CD4-positive, alpha-beta T cell treated with Interleukin-2 at 100 ng/mL for 4 hours (primary cell): Measurements from ENCODE around the gene APOBEC3H.

Source experiments
- DNase-seq: peaks from one replicate; pipeline ENCODE4 v3.0.0-alpha.2; 2020; ENCODE audit warnings: low spot score

Gene APOBEC3H

DNA sequence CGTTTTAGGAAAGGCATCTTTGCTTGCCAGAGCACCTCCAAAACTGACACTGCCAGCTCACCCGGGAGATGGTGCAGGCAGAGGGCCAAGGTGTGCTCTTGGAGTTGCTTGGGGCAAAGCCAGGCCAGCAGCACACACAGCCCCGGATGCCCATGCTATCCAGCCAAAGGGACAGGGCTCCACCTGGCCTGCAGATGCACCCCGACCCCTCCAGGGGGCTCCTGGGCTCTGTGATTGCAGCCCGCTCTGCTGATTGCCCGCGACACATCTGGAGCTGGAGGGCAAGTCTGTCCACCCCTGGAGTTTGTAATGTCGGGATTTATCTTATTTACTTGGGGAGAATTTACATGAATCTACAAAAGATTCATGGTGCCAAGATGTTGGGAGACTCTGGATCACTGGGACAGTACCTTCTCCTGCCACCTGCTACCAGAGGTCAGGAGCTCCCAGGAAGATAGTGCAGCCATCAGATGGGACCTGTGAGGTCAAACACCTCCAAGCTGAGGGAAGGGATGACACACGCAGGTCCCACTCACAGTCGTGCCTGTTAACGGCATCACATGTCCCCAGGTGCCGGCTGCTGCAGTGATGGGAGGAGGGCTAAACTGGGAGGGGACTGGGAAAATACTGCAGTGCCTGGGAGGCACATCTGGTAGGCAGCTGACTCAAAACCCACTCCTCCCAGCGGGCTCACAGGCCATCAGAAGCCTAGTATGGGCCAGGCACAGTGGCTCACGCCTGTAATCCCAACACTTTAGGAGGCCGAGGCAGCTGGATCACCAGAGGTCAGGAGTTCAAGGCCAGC is 38.2 kb downstream of the APOBEC3H start:
- DNase-seq: peak; percentile 50

DNA sequence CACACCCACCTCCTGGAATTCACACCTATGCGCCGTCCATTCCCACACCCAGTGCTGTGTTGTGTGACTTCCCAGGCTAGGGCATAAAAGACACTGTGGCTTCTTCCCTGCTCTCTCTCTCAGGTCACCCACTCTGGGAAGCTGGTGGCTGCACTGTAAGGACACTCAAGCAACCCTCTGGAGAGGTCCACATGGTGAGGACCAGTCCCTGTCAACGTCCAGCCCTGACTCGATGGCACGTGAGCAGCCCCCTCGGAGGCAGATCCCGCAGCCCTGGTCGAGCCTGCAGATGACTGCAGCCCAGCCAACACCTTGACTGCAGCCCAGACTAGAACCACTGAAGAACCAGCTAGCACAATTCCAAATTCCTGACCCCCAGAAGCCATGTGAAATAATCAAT is 39.3 kb downstream of the APOBEC3H start:
- DNase-seq: no peak

DNA sequence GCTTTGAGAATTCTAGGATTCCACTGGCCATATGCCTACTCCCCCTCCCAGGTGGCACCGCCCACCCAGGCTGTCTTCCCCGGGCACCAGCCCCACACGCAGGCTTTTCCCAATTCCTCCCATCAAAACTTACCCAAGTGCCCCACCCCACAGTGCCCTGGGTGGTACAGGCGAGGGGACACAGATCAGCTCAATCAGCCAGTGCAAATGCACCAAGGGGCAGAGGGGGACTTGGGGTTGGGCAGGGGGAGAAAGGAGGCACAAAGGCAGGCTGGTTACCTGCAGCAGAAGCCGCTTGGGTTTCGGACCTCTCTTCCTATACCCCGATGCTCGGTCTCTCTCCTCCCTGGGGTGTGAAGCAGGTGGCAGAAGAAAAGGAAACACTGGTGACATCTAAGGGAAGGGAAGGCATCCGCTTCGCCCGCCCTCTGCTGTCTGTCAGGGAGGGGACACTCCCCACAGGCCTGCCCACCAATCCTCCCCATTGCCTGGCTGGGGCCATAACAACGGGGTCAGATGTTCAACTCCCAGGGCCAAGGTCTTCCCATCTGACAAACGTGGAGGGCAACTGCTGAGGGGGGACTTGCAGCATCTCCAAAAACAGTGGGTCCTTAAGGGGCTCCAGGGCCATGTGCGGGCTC is 41.4 kb downstream of the APOBEC3H start:
- no peak for DNase-seq

DNA sequence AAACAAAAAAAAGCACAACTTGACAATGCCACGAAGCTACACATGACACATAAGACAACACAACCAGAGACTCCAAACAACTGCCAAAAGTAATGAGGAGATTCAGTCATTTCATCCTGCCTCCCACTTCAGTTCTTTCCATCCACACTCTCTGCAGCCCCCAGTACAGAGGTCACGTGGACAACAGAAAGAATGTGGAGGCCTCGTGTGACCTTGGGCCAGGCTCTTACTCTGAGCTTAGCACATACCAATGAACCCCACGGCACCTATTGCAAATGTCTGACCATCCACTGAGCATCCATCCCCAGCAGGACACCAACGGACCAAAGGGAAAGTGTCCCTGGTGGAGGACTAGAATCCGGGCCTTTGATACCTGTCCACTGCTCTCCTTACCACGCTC is 42.9 kb downstream of the APOBEC3H start:
- no peak for DNase-seq

DNA sequence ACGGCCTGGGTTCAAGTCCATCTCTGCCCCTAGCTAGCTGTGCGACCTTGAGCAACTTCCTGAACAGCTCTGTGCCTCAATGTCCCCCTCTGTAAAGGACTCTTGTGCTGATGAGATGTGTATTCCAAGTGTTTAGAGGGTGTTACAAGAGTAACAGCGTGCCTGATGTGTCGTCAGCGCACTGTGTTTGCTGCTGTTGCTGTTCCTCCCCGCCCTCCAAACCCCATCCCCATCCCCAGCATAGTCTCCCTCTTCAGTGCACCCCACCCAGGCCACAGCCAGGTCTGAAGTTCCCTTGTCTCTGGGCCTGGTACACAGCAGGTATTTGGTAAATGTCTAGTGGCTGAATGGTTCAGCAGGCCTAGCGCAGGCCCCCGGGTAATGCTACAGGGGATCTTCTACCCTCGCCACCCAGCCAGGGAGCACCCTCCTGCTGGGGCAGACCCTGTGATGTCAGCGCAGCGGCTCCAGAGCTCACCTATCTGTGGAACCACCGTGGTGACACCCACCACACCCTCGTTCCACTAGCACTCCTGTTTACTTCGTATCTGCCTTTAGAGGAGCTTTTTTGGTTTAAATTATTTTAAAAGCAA is 45.1 kb downstream of the APOBEC3H start:
- no peak for DNase-seq

DNA sequence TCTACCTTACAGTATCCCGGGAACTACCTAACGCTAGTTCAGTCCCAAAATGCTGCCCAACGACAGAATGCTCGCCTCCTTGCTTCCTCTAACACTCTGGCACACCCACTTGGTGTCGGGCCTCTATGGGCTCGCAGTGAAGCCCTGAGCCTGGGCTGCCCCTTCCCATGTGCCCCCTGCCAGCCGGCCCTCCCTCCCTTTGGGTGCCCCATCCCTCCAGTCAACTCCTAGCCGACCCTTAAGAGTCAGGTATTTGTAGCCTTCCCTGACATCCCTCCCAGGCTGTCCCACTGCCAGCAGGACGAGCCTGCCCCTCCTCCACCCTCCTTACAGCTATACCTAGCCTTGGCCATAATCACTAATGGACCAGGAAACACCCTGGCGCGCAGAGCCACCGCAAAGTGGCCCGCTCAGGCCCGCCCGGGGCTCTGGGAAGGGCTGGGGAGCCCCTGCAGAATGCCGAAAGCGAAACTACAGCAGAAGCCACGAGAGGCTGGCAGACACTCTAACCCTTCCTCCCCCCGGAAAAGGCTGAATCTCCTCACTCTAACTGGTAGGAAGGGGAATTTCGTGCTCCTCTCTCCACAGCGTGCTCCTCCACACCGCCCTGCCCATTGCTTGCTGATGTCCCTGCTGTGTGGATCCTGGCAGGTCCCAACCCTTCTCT is 47.2 kb downstream of the APOBEC3H start:
- peak; percentile 69 for DNase-seq

DNA sequence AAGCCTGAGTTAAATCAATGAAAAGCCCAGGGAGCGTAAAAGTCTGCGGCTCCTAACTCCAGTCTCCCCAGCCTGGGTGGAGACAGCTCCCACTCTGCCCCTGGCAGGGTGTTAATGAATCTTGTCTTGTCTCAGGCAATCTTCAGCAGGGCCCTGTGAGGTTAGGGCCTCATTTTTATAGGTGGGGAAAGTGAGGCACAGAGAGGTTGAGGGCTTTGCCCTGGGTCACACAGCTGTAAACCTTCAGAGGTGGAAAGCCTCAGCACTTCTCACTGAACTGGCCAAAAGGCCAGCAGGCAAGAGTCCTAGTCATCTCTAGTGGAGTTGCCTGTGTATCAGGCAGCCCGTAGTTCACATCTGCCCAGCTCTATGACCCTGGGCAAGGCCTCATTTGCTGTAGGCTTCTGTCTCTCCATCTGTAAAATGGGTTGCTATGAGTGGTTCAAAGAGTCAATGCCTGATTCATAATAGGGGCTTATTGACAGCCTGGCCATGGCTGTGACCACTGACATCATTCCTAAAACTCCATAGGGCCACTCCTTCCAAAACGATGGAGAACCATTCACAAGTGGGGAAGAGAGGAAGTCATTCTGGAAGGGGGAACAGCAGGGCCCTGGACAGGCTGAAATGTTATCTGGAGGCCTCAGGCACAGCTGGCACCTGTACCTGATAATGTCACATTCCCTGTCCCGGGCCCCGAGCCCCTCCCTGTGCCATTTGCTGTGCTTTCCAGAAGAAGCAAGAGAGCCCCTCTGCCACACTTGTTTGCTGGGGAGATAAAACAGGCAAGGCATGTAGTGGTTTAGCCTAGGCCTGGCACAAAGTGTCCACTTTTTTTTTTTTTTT is 49.4 kb downstream of the APOBEC3H start:
- DNase-seq: no peak

DNA sequence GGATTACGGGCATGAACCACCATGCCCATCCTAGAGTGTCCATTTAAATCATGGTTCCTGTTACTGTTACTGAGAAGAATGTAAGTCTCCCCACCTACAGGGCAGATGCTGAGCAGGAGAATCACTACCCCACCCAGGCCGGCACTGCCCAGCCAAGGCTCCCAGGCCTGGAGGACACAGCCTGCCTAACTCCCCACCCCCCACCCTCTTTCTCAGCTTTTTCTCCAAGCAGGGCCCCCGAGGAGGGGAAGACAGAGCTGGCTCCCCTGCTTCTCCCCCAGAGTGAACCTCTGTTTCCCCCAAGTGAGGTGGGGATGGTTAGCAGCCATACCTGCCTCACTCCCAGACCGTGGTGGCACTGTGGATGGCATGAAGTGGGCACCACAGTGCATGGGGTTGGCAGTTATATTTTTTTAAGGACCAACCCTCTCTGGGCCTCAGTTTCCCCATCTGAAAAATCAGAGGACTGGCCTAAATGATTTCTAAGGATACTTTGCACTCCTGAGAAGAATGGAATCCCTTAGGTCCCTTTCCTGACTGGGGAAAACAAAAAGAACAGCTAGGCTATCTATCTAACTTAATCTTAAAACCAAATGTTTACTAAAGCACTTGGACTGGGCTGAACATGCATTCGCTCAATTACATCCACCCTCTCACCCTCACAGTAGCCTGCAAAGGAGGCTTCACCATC is 50.4 kb downstream of the APOBEC3H start:
- DNase-seq: no peak

DNA sequence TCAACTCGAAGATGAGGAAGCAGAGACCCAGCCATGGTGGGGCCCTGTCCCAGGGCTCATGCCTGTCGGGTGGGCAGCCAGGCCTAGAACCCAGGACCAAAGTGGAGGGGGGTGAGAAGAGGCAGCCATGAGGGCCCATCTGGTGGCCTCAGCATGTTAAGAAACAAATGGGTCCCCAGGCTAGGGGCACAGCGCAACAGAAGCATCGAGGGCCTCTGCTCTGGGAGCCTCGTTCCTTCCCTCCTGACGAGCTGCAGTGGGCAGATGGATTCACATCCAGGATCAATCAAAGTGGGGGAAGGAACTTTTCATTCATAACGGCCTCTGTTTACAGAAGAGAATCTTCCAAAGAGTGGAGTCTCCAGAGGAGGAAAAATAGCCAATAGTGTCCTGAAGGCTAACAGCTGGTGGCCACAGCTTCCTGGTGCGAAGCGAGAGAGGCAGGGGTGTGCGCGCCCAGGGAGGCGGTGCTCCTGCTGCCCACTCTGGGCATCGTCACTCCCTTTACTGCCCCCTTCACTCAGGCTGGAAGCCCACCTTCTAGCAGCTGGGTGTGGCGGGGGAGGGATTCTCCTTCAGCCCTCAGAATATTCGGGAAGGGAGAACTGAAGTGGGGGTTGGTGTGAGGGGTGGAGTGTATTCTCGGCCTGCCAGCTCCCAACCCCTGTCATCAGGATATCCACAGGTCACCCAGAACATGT is 51.1 kb downstream of the APOBEC3H start:
- DNase-seq: no peak

DNA sequence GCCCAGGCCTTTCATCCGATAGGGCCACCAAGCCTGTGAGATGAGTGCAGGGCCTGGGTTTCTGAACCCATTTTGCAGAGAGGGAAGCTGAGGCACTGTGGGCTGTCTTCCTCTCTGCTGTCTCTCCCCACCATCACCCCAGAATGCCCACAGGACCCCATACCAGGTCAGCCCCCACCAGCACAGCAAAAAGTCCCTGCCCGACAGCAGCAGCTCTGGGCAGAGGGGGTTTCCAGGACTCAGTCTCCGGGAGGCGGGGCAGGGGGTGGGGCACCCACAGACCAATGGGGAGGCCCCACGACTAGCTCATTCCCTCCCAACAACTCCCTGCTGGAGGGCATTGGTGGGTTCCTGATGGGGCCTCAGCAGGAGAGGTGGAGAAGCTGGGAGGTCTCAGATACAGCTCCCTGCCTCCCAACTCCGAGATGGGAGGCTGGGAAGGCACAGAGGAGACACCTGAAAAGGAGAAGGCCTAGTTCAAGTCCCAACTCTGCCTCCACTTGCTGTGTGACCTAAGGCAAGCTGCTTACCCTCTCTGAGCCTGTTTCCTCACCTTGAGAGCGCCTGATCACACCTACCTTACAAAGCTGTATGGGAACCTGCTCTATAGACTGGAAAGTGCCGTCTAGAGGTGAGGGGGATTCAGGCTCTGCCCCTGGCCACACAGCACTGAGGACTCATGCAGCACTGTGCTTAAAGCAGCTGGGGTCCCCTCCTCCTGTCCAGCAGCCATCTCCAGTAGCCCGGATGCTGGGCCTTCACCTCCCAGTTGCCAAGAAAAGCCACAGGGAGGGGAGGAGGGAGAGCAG is 51.9 kb downstream of the APOBEC3H start:
- DNase-seq: peak; percentile 85

DNA sequence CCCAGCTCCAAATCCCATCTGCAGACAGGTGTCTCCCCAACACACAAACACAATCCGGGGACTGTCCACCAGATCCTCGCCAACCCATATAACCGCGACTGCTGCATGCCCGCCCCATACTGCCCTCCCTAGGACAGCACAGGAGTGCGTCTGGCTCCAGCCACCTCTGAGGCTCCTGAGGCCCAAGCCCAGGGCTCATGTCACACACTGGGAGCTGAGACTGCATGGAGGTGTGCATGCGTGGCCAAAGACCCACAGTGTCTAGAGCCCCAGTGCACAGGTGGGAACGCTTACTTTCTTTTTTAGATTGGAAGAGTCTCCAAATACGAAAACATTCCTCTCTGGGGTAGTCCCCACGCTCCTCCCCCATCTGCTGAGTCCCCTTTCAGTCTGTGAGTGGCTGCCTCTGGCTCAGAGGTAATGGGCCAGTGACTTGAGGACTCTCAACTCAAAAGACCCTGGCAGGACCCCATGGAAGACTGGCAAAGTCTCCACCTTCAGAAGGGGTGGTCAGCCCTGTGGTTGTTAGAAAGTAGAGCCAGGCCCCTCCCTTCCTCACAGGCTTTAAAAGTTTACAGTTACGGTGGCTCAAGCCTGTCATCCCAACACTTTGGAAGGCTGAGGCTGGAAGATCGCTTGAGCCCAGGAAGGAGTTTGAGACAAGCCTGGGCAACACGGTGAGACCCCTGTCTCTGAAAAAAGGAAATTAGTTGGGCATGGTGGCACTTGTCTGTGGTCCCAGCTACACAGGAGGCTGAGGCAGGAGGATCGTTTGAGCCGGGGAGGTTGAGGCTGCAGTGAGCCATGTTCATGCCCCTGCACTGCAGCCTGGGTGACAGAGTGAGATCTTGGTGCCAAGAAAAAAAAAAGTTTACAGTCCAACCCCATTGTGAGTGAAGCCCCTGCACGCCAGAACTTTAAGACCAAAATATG is 53.1 kb downstream of the APOBEC3H start:
- no peak for DNase-seq

DNA sequence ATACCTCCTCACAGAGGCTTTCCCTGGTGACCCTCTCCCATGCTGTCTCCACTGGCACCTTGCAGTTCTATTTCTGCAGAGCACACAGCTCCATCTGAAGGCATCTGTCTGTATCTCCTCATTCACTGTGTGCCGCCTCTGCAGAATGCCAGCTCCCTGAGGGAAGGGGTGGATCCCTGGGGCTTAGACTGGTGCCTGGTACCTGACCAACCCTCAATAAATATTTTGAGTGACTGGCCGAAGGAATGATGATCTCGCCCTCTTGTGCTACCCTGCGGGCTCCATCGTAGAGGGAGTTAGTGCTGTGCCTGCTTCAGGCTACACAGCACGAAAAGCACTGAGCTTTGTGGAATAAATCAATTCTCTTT is 53.8 kb downstream of the APOBEC3H start:
- no peak for DNase-seq

DNA sequence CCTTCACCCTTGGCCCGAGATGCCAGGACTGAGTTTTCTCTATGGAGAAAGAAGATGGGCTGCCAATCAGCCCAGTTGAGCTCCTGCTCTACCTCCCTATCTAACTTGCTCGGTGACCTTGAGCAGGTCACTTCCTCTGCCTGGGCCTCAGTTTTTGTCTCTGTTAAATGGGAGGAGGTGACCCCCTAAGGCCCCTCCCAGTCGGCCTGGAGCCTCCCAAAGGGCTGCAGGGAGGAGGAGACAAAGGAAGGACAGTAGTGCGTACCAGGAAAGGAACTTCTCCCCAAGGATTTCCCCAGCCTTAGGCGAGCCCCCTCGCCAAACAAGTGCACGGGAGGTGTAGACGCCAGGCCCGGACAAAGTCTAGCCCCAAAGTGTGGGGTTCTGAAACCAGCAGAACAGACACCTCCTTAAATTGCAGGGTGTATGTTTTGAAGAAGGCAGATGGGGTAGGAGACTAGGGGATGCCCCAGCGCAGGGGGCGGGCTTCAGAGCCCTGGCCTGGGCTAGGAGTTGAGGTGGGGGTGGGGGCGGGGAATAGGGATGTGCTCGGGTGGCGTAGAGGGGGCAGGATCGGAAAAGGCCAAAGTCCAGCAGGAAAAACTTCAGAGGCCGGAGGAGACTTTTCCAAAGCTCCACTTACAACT is 54.4 kb downstream of the APOBEC3H start:
- DNase-seq: no peak

DNA sequence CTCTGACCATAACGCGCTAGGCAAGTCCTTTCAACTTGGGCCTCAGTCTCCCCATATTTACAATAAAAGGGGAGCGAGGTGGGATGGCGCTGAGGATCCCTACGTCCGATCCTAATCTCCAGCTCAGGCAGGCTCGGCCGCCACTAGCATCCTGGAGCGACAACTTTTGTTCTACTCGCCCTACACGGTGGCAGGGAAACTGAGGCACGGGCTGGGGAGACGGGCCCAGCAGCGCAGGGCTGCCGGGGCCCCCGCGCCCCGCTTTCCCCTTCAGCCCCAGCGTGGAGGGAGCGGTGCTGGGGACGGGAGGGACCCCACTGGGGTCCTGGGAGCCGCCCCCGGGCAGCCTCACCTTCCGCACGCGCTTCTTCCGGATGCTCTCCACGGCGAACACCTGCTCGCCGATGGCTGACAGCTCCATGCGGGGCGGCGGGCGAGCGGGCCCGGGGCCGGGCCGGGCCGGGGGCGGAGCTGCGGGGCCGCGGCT is 55.0 kb downstream of the APOBEC3H start:
- DNase-seq: no peak

DNA sequence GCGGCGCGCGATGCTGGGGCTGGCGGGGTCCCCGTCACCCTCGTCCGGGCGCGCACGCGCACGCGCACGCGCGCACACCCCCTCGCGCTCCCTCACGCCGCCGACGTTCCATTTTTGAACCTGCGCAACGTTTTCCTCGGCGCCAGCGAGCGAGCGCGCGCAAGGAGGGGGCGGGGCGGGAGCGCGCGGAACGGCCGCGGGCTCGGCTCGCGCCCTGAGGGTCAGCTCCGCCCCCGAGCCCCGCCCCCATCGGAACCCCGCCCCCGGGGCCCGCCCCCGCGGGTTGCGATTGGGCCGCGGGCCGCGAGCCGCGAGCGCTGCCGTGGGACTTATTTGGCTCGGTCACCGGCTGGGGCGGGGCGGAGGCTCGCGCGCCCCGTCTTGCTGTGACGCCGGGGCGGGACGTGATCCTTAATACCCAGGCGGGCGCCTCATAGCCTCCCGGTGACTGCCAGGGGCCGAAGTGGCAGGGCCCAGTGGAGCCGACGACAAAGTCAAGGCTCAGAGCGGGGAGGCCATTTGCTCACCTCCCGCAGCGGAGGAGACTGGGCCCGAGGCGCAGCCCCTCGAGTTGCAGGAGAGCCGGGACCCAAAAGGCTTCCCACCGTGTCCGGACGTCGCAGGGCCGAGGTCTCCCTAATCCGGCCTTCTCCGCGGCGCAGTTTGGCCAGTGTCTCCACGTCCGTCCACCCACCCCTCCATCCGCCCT is 55.6 kb downstream of the APOBEC3H start, which contains the start of gene CBX7:
CBX7 (minus strand) TSS at position 170 of the 709 bp plus-strand sequence. CDS start 236 bp downstream, outside the sequence.
- DNase-seq: peak; percentile 95

DNA sequence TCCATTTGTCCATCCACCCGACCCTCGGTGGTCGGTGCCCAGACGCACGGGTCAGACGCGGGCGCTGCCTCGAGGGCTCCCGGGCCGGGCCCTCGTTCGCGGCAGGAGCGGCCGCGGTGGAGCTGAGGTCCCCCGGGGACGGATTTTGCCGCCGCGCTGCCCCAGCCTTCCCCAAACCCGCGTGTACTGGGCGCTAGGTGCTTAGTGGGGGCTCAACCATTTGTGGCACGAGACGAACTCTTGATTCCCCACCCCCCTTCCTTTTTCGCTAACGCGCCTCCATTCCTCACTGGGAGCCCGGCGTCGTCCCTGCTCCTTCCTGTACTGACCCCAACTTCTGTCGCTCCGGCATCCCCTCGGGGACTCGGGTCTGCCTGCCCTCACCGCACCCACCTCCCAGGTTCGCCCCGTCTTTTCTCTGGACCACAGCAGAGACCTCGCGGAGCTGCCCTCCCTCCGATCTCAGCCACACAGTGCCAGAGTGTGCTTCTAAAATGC is 56.2 kb downstream of the APOBEC3H start:
- no peak for DNase-seq
